ENCODE results near the gene FAF1.

FAF1 gene

GRCh38 chr1:50860256-50860655 is 99.8 kb downstream of the FAF1 start:
- H3K4me2 ChIP-seq (ENCODE audit: low read length): no peak overlapping the region
- H4K20me1 ChIP-seq (ENCODE audit: control insufficient read depth, insufficient read depth, low read depth, low read length): no peaks in the 10 kb centered on the region
- TF ChIP-seq EZH2phosphoT487 (IDR thresholded peaks at IDR 0.05; ENCODE audit: borderline replicate concordance, low read length) (no peak), CTCF (IDR thresholded peaks at IDR 0.05; ENCODE audit: low read depth, low read length, poor library complexity, severe bottlenecking) (no peak)
- H3K79me2 ChIP-seq (ENCODE audit: control insufficient read depth, low read length): peaks cover 60% of the 10 kb centered on the region
- H3K4me1 ChIP-seq (ENCODE audit: control insufficient read depth, low read length): no peaks in the 10 kb centered on the region
- H3K27ac ChIP-seq (ENCODE audit: low read depth, low read length): no peak overlapping the region
- H3K36me3 ChIP-seq (ENCODE audit: control insufficient read depth, low read length): peaks cover 6% of the 10 kb centered on the region
- H3F3A ChIP-seq (ENCODE audit: control insufficient read depth, insufficient read depth): no peaks in the 10 kb centered on the region
- H3K27me3 ChIP-seq (ENCODE audit: control insufficient read depth, low read length): no peaks in the 10 kb centered on the region
- H3K9me2 ChIP-seq (replicated peaks; ENCODE audit: control insufficient read depth, low read length): no peaks in the 10 kb centered on the region
- no peak overlapping the region for H3K4me3 ChIP-seq (ENCODE audit: low read length)
- peaks cover 17% of the 10 kb centered on the region for H3K9me3 ChIP-seq (ENCODE audit: control insufficient read depth, insufficient read depth, low read length)

GRCh38 chr1:50859657-50860056 is 100.4 kb downstream of the FAF1 start:
- H3K79me2 ChIP-seq (ENCODE audit: control insufficient read depth, low read length): peaks cover 60% of the 10 kb centered on the region

GRCh38 chr1:50858761-50859160 is 101.3 kb downstream of the FAF1 start:
- Histone ChIP-seq H3K4me1 (ENCODE audit: control insufficient read depth, low read length) (no peaks in the 10 kb centered on the region), H3K27ac (ENCODE audit: low read depth, low read length) (no peak overlapping the region), H3K4me3 (ENCODE audit: low read length) (no peak overlapping the region), H3K79me2 (ENCODE audit: control insufficient read depth, low read length) (peaks cover 60% of the 10 kb centered on the region), H3K9me2 (replicated peaks; ENCODE audit: control insufficient read depth, low read length) (no peaks in the 10 kb centered on the region), H3K27me3 (ENCODE audit: control insufficient read depth, low read length) (no peaks in the 10 kb centered on the region), H3K4me2 (ENCODE audit: low read length) (no peak overlapping the region), H3F3A (ENCODE audit: control insufficient read depth, insufficient read depth) (no peaks in the 10 kb centered on the region), H4K20me1 (ENCODE audit: control insufficient read depth, insufficient read depth, low read depth, low read length) (no peaks in the 10 kb centered on the region), H3K36me3 (ENCODE audit: control insufficient read depth, low read length) (peaks cover 6% of the 10 kb centered on the region), H3K9me3 (ENCODE audit: control insufficient read depth, insufficient read depth, low read length) (peaks cover 17% of the 10 kb centered on the region)
- no peak for TF ChIP-seq EZH2phosphoT487 (IDR thresholded peaks at IDR 0.05; ENCODE audit: borderline replicate concordance, low read length)
- no peak for TF ChIP-seq CTCF (IDR thresholded peaks at IDR 0.05; ENCODE audit: low read depth, low read length, poor library complexity, severe bottlenecking)

More at GRCh38 chr1:50859657-50860056, 100.4 kb downstream of the FAF1 start:
- Histone ChIP-seq H3K9me3 (ENCODE audit: control insufficient read depth, insufficient read depth, low read length) (peaks cover 17% of the 10 kb centered on the region), H4K20me1 (ENCODE audit: control insufficient read depth, insufficient read depth, low read depth, low read length) (no peaks in the 10 kb centered on the region), H3K27ac (ENCODE audit: low read depth, low read length) (no peak overlapping the region), H3K27me3 (ENCODE audit: control insufficient read depth, low read length) (no peaks in the 10 kb centered on the region), H3K36me3 (ENCODE audit: control insufficient read depth, low read length) (peaks cover 6% of the 10 kb centered on the region), H3K4me1 (ENCODE audit: control insufficient read depth, low read length) (no peaks in the 10 kb centered on the region), H3K4me2 (ENCODE audit: low read length) (no peak overlapping the region), H3K9me2 (replicated peaks; ENCODE audit: control insufficient read depth, low read length) (no peaks in the 10 kb centered on the region), H3F3A (ENCODE audit: control insufficient read depth, insufficient read depth) (no peaks in the 10 kb centered on the region), H3K4me3 (ENCODE audit: low read length) (no peak overlapping the region)
- TF ChIP-seq EZH2phosphoT487 (IDR thresholded peaks at IDR 0.05; ENCODE audit: borderline replicate concordance, low read length): no peak
- no peak for TF ChIP-seq CTCF (IDR thresholded peaks at IDR 0.05; ENCODE audit: low read depth, low read length, poor library complexity, severe bottlenecking)

All from DOHH2 (cell line).